Duodenal mucosa (tissue), 2 donors: ENCODE measurements around the gene RNASEL.

ENCODE experiments used
- H3K27ac ChIP-seq: one replicate; pipeline ENCODE4 v1.7.0; 2013; ENCODE audit warnings: low read depth, low read length
- H3K27me3 ChIP-seq, 2 donors: one replicate each; pipeline ENCODE4 v1.7.0; 2013; ENCODE audit warnings: low read length in 2 of 2, control low read depth in 1 of 2; ENCODE audit not compliant: insufficient read depth in 2 of 2, control insufficient read depth in 1 of 2
- H3K36me3 ChIP-seq, 2 donors: one replicate each; pipeline ENCODE4 v1.7.0; 2013; ENCODE audit warnings: low read length in 2 of 2, control low read depth in 1 of 2; ENCODE audit not compliant: insufficient read depth in 2 of 2, control insufficient read depth in 1 of 2
- H3K4me1 ChIP-seq, 2 donors: one replicate each; pipeline ENCODE4 v1.7.0; 2013; ENCODE audit warnings: low read length in 2 of 2, control low read depth in 1 of 2; ENCODE audit not compliant: insufficient read depth in 2 of 2, control insufficient read depth in 1 of 2
- H3K4me3 ChIP-seq, 2 donors: one replicate each; pipeline ENCODE4 v1.7.0; 2013; ENCODE audit warnings: low read length in 2 of 2, low read depth in 1 of 2
- H3K9ac ChIP-seq, 2 donors: one replicate each; pipeline ENCODE4 v1.7.0; 2013; ENCODE audit warnings: low read length in 2 of 2, low read depth in 1 of 2
- H3K9me3 ChIP-seq, 2 donors: one replicate each; pipeline ENCODE4 v1.7.0; 2013; ENCODE audit warnings: low read length in 2 of 2, control low read depth in 1 of 2; ENCODE audit not compliant: control insufficient read depth in 1 of 2

Gene RNASEL

DNA sequence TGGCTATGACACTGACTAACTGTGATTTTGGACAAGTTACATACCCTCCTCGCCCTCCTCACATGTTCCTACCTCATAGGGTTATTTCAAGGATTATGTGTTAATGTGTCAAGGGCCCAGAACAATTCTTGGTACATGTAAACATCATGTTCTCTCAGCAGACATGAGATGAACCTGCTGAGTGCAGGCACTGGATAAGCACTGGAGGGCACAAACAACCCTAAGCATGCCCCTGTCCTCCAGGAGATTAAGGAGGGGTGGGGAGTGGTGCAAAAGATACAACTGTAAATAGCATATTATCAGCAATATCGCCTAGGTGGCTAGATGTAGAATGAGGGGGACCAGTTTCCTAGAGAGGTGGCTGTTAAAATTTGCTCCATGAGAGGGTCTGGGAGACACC, 32.9 kb upstream of the RNASEL start:
- Histone ChIP-seq H3K4me1 (peaks cover 7 to 10% of the 10 kb centered on the region in 2 donors), H3K27me3 (no peaks in the 10 kb centered on the region), H3K27ac (no peak overlapping the region), H3K9me3 (no peaks in the 10 kb centered on the region), H3K36me3 (no peaks in the 10 kb centered on the region), H3K4me3 (no peak overlapping the region), H3K9ac (no peak overlapping the region)

DNA sequence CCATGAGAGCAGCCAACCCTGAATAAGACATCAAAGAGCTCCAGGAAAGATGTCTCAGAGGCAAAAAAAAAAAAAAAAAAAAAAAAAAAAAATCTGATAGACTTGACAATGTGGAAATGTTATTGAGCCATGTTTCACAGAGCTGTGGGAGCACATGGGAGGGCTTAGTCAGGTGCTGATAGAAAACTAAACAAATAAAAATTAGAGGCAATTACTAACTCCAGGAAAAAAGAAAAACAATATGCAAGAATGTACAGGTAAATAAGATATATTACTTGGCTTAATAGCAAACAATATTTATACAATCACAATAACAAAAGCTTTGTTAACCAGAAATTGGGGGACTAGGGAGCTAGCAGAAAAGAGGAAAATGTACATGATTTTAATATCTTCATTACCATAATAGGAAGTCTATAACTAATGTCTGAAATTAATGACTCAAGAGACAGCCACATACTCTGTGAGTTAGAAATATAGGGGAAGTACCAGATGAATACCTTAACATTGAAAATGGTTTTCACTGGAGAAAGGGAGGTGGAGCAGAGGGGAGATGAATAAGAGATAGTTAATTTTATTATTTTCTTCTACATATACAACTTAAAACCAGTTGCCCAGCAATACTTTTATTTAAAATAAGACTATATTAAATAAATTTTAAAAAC, 32.0 kb upstream of the RNASEL start:
- H3K9ac ChIP-seq, result no peak overlapping the region
- H3K4me1 ChIP-seq, result peaks cover 16 to 17% of the 10 kb centered on the region in 2 donors
- no peak overlapping the region for H3K4me3 ChIP-seq
- no peaks in the 10 kb centered on the region for H3K9me3 ChIP-seq
- H3K36me3 ChIP-seq, result no peaks in the 10 kb centered on the region
- no peak overlapping the region for H3K27ac ChIP-seq
- no peaks in the 10 kb centered on the region for H3K27me3 ChIP-seq

DNA sequence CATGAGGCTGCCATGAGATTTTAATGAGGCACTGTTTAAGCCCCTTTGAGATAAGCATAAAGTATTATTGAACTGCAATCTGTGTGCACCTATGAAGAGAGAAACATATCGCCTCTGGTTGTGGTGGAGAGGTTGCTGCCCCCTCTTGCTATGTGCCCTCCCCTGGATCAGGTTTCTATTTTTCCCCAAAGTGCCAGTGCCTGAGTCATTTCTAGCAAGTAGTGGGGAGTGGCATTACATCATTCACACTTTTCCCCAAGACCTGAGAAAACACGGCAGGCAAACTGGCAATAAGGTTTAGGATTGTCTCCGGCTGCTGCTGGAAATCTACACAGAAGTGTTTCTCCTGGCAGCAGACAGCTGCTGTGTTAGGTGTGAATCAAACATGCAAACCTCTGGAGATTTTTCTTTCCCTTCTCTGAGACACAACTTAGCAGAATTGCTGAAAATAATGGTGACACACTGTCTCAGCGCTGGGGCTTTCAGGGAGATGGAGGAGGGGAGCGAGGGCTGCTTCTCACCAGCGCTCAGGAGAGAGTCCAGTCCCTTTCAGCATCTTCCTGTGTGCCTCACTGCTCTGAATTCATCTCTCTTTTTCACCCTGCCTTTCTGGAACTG, 28.8 kb upstream of the RNASEL start:
- peaks cover 12 to 16% of the 10 kb centered on the region in 2 donors for H3K27me3 ChIP-seq
- no peak overlapping the region for H3K9ac ChIP-seq
- no peaks in the 10 kb centered on the region for H3K9me3 ChIP-seq
- peaks cover 24 to 37% of the 10 kb centered on the region in 2 donors for H3K4me1 ChIP-seq
- H3K27ac ChIP-seq, result no peak overlapping the region
- no peaks in the 10 kb centered on the region for H3K36me3 ChIP-seq
- no peak overlapping the region for H3K4me3 ChIP-seq

DNA sequence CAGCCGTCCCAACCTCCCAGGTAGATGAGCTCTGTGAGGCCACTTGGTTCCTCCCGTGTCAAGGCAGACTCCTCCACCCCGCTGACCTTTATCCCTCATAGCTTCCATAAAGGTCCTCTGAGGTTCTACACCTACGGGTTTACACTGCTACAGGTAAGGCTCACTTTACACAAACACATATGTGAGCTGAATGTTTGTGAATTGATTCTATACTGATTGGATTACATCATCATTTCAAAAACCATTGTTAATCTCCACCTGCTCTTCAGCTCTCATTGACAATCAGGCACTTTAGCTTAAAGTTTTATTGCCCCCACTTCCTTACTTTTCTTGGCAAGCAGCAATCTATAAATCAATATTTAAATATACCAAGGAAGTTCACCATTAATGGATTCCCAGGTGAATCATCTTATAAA, 28.0 kb upstream of the RNASEL start:
- Histone ChIP-seq H3K27me3 (peaks cover 12 to 16% of the 10 kb centered on the region in 2 donors), H3K4me3 (no peak overlapping the region), H3K9ac (no peak overlapping the region), H3K27ac (no peak overlapping the region), H3K36me3 (no peaks in the 10 kb centered on the region), H3K4me1 (peaks cover 24 to 37% of the 10 kb centered on the region in 2 donors), H3K9me3 (no peaks in the 10 kb centered on the region)

DNA sequence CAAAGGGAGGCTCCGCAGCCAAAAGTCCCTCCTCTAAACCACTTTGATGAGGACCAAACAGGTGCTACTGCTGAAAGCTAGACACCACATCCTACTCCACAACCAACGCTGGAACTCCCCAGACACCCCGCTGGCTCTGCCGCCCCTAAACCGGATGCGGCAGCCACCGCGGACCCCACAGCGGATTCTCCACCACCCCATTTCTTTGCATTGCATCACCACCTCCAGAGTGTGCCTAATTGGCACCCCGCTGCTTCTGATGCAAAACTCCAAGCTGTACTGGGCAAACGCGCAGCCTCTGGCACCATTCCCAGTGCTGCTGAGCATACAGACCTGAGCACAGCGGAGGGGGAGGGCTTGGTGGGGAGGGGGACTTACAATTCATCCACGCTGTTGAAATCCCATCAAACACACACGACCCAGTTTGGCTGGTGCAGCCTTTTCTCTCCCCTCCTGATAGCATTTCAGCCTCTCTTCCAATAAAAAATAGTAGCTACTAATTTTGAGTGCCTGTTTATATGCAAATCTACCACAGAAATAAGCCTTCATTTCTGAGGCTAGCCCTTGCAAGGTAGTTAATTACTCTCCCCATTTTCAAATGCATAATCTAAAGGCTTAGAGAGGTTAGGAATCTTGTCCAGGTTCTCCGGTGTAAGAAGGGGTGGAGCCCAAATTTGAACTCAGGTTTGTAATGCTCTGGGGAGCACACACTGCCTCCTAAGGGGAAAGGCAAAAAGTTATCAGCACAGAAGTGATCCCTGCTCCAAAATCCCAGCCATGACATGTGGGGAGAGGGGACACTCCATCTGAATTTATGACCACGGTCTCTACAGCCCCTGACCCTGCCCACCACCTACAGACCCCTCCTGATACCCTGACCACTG, 27.3 kb upstream of the RNASEL start:
- peaks cover 12 to 16% of the 10 kb centered on the region in 2 donors for H3K27me3 ChIP-seq
- H3K27ac ChIP-seq, result no peak overlapping the region

DNA sequence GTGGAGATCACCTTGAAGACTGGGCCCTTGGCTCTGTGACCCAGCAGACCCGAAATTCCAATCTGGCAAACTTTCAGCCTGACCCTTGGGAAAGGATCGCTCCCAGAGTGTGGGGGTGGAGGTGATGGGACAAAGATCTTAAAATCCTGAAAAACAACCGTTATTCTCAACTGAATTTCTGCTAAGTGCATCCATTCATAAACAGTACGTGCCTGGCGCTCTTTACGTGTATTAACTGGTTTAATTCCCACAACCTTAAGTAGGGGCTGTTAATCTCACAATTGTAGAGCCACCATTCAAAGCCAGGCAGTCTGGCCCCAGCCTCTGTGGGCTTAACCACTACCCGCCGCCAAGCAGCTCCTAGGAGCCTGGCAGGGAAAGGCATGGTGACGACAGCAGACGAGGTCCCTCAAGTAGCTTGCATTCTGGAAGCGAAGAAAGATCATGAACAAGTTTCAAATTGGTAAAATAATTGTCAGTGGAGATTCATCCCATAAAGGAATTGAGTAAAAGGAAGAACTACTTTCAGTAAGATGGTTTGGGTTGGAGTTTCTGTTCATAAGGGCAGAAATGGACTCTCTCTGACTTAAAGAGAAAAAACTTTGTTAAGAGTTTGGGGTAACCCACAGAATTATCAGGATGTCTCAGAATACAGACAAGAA, 26.5 kb upstream of the RNASEL start:
- Histone ChIP-seq H3K9ac (peak overlapping the region; percentile 52 to 60), H3K27ac (peak overlapping the region; percentile 55), H3K27me3 (peaks cover 12 to 16% of the 10 kb centered on the region in 2 donors), H3K36me3 (no peaks in the 10 kb centered on the region), H3K9me3 (no peaks in the 10 kb centered on the region), H3K4me1 (peaks cover 24 to 37% of the 10 kb centered on the region in 2 donors), H3K4me3 (peak overlapping the region; percentile 64 to 72)

More for the DNA sequence above, 27.3 kb upstream of the RNASEL start:
- no peaks in the 10 kb centered on the region for H3K36me3 ChIP-seq
- no peak overlapping the region for H3K9ac ChIP-seq
- H3K9me3 ChIP-seq, result no peaks in the 10 kb centered on the region
- peak overlapping the region in 1 of 2 donors; percentile 72 for H3K4me3 ChIP-seq
- peaks cover 24 to 37% of the 10 kb centered on the region in 2 donors for H3K4me1 ChIP-seq

DNA sequence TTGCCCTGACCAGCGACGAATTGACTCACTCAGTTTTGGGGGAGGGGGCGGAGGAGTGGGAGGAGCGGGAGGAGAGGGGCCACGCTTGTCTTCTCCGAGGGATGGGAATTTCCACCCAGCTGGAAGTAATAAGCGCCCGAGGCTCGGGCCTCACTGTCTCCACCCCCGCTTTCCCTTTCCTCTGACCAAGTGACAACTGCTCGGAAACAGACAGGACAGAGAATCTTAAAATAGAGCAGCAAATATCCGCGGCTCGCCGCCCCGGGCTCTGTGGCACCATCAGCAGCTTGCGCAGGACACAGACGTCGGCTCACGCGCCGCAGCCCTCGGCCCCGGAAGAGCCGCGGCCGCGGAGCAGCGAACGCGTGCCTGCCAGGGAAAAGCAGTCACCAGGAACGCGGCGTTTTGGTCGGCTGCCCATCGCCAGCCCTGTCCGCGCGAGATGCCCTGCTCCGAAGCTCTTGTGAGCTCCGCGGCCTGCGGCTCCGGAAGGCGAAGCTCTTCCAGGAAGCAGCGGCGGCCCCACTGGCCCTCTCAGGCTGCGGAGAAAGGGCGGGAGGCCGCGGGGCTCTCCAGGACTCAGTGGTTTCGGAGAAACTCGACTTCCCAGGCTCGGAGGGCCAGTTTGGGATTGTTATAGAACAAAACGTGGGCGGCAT, 25.9 kb upstream of the RNASEL start:
- peak overlapping the region; percentile 55 for H3K27ac ChIP-seq
- H3K9ac ChIP-seq, result peak overlapping the region; percentile 52 to 60
- H3K4me3 ChIP-seq, result peak overlapping the region; percentile 64 to 72
- H3K9me3 ChIP-seq, result no peaks in the 10 kb centered on the region
- H3K27me3 ChIP-seq, result peaks cover 12 to 16% of the 10 kb centered on the region in 2 donors
- peaks cover 24 to 37% of the 10 kb centered on the region in 2 donors for H3K4me1 ChIP-seq
- no peaks in the 10 kb centered on the region for H3K36me3 ChIP-seq

DNA sequence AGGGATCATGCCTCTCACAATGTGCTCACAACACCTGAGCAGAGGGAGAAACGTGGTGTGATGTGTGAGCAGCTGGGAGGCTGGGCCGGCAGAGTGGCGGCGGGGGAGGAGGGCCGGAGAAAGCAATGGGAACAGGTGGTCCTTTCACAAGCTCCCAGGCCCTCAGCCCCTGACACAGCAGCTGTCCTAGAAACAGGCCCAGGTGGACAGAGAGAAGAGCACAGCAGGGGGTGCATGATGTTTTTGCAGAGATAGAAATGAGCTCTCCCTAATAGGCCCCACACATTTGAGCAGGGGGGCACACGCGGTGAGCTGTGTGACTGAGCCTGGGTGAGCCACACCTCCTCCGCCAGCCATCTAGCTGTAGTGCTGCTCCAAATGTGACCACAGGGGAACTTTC, 22.7 kb upstream of the RNASEL start:
- Histone ChIP-seq H3K27ac (no peak overlapping the region), H3K9me3 (no peaks in the 10 kb centered on the region), H3K4me1 (peaks cover 16 to 26% of the 10 kb centered on the region in 2 donors), H3K9ac (no peak overlapping the region), H3K36me3 (no peaks in the 10 kb centered on the region), H3K4me3 (no peak overlapping the region), H3K27me3 (peaks cover 12 to 16% of the 10 kb centered on the region in 2 donors)

DNA sequence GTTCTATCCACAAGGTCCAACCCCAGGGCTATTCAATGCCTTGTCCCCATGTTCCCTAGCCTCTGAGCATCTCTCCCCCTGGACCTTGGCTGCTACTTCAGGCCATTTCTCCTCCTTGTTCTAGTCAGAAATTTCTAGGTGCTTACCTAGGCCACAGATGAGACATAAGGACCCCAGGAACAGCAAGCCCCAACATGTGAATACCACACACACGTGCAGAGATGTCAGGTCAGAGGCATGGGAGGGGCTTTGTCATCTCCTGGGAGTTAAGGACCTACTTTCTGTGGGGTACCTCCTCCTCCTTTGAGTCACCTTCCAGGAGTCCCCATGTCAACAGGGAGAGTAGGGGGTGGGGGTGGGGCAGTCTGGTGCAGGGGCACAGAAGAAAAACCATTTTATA, 22.3 kb upstream of the RNASEL start:
- no peaks in the 10 kb centered on the region for H3K9me3 ChIP-seq
- no peaks in the 10 kb centered on the region for H3K36me3 ChIP-seq
- peaks cover 12 to 16% of the 10 kb centered on the region in 2 donors for H3K27me3 ChIP-seq
- H3K4me3 ChIP-seq, result no peak overlapping the region
- no peak overlapping the region for H3K9ac ChIP-seq
- no peak overlapping the region for H3K27ac ChIP-seq
- peaks cover 11 to 22% of the 10 kb centered on the region in 2 donors for H3K4me1 ChIP-seq
